ENCODE results near the gene HOXA1.
A peak's percentile ranks its signal among the peaks of the same experiment; 100 is the strongest.

Gene HOXA1

GRCh38 chr7:27079234-27079975 is 16.4 kb downstream of the HOXA1 start:
- no peak overlapping the region for H3K4me3 ChIP-seq (ENCODE audit: low read length)

GRCh38 chr7:27078616-27079233 is 17.1 kb downstream of the HOXA1 start:
- H2BK15ac ChIP-seq (replicated peaks; ENCODE audit: low read depth) = no peak overlapping the region
- H3K79me2 ChIP-seq (ENCODE audit: control insufficient read depth, insufficient read depth, low read length) = no peaks in the 10 kb centered on the region
- no peak overlapping the region for H3K4me2 ChIP-seq (ENCODE audit: low read length)
- no peak overlapping the region for H3K27ac ChIP-seq (ENCODE audit: low read depth, low read length)
- no peaks in the 10 kb centered on the region for H3K4me1 ChIP-seq (ENCODE audit: control insufficient read depth, low read depth, low read length)
- H3K23ac ChIP-seq (ENCODE audit: low read length) = no peak overlapping the region
- no peak overlapping the region for H3K4ac ChIP-seq (ENCODE audit: low read depth, low read length)
- H4K5ac ChIP-seq (ENCODE audit: low read length) = no peak overlapping the region
- H3K27me3 ChIP-seq (ENCODE audit: insufficient read depth, low read length, poor library complexity) = no peaks in the 10 kb centered on the region
- H4K8ac ChIP-seq (ENCODE audit: low read depth, low read length) = no peak overlapping the region
- H3K9ac ChIP-seq (ENCODE audit: low read length) = no peak overlapping the region
- no peak overlapping the region for H3K56ac ChIP-seq (ENCODE audit: low read length)
- H2BK5ac ChIP-seq (ENCODE audit: low read length) = no peak overlapping the region
- H3K4me3 ChIP-seq (ENCODE audit: low read length) = no peak overlapping the region
- WGBS (ENCODE audit: extremely low coverage, insufficient coverage, low lambda C conversion rate) = no CpG with 5 or more reads among the region's 5 CpGs
- no peak for DNase-seq
- H2AK5ac ChIP-seq (ENCODE audit: low read length) = no peak overlapping the region
- no peaks in the 10 kb centered on the region for H3K36me3 ChIP-seq (ENCODE audit: control insufficient read depth, insufficient read depth, low read length)
- H3K18ac ChIP-seq (ENCODE audit: low read length) = no peak overlapping the region
- no peaks in the 10 kb centered on the region for H3K79me1 ChIP-seq (ENCODE audit: low read length)
- H2BK120ac ChIP-seq (ENCODE audit: low read depth, low read length) = no peak overlapping the region

More at GRCh38 chr7:27079234-27079975, 16.4 kb downstream of the HOXA1 start:
- no peaks in the 10 kb centered on the region for H3K27me3 ChIP-seq (ENCODE audit: insufficient read depth, low read length, poor library complexity)
- H3K23ac ChIP-seq (ENCODE audit: low read length) = no peak overlapping the region
- no peak overlapping the region for H4K8ac ChIP-seq (ENCODE audit: low read depth, low read length)
- no peak overlapping the region for H3K18ac ChIP-seq (ENCODE audit: low read length)
- no CpG with 5 or more reads among the region's 1 CpG for WGBS (ENCODE audit: extremely low coverage, insufficient coverage, low lambda C conversion rate)
- H3K9ac ChIP-seq (ENCODE audit: low read length) = no peak overlapping the region
- H3K36me3 ChIP-seq (ENCODE audit: control insufficient read depth, insufficient read depth, low read length) = no peaks in the 10 kb centered on the region
- H3K27ac ChIP-seq (ENCODE audit: low read depth, low read length) = no peak overlapping the region
- H3K79me1 ChIP-seq (ENCODE audit: low read length) = no peaks in the 10 kb centered on the region
- H3K4me1 ChIP-seq (ENCODE audit: control insufficient read depth, low read depth, low read length) = no peaks in the 10 kb centered on the region
- no peak overlapping the region for H2BK120ac ChIP-seq (ENCODE audit: low read depth, low read length)
- no peak for DNase-seq
- H3K4ac ChIP-seq (ENCODE audit: low read depth, low read length) = no peak overlapping the region
- no peaks in the 10 kb centered on the region for H3K79me2 ChIP-seq (ENCODE audit: control insufficient read depth, insufficient read depth, low read length)
- H2AK5ac ChIP-seq (ENCODE audit: low read length) = no peak overlapping the region
- H2BK15ac ChIP-seq (replicated peaks; ENCODE audit: low read depth) = no peak overlapping the region
- H3K4me2 ChIP-seq (ENCODE audit: low read length) = no peak overlapping the region
- H3K56ac ChIP-seq (ENCODE audit: low read length) = no peak overlapping the region
- no peak overlapping the region for H4K5ac ChIP-seq (ENCODE audit: low read length)
- H2BK5ac ChIP-seq (ENCODE audit: low read length) = no peak overlapping the region

- Histone ChIP-seq H4K5ac (ENCODE audit: low read length) (no peak overlapping the region), H3K4ac (ENCODE audit: low read depth, low read length) (no peak overlapping the region), H3K36me3 (ENCODE audit: control insufficient read depth, insufficient read depth, low read length) (no peaks in the 10 kb centered on the region), H3K4me3 (ENCODE audit: low read length) (no peak overlapping the region), H3K4me2 (ENCODE audit: low read length) (no peak overlapping the region), H3K79me1 (ENCODE audit: low read length) (no peaks in the 10 kb centered on the region), H3K23ac (ENCODE audit: low read length) (no peak overlapping the region), H2AK5ac (ENCODE audit: low read length) (no peak overlapping the region), H2BK120ac (ENCODE audit: low read depth, low read length) (no peak overlapping the region), H3K27me3 (ENCODE audit: insufficient read depth, low read length, poor library complexity) (no peaks in the 10 kb centered on the region), H3K18ac (ENCODE audit: low read length) (no peak overlapping the region), H3K9ac (ENCODE audit: low read length) (no peak overlapping the region), H3K4me1 (ENCODE audit: control insufficient read depth, low read depth, low read length) (no peaks in the 10 kb centered on the region), H2BK5ac (ENCODE audit: low read length) (no peak overlapping the region), H4K8ac (ENCODE audit: low read depth, low read length) (no peak overlapping the region), H2BK15ac (replicated peaks; ENCODE audit: low read depth) (no peak overlapping the region), H3K27ac (ENCODE audit: low read depth, low read length) (no peak overlapping the region), H3K79me2 (ENCODE audit: control insufficient read depth, insufficient read depth, low read length) (no peaks in the 10 kb centered on the region), H3K56ac (ENCODE audit: low read length) (no peak overlapping the region)
- no peak for DNase-seq
These were observed 22.7 kb downstream of the HOXA1 start for GRCh38 chr7:27073076-27073475.

DNA sequence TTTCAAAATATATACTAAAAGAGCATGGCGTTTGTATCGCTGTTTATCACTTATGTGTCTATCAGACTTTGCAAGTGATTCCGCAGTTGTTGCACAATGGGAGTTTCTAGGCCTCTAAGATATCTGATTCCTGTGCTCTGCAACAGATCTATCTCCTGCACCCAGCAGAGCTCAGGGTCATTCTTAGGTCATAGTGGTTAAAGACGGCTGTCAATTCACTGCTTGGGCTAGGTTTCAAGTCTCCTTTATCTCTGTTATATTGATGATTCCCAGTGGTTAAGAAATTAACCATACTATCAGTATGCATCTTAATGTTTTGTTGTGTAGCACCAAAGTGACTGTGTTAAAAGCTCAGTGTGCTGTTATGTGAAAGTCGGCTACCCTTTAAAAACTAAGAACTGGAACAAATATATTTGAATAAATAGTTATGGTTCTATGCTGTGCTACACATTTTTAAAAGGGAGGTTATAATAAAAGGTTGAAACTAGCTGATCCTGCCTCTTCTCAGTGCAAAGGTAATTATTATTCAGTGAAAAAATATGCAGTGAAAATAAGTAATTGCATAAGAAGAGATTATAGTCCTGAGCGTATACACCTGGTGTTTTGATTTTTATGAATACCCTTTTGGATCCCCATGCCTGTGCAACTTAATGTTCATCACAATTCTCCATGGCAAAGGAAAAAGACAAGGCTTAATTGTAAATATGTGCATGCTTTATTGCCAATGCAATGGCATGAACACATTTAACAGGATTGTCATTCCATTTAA is 24.0 kb downstream of the HOXA1 start:
- no peak overlapping the region for H2BK120ac ChIP-seq (ENCODE audit: low read depth, low read length)
- DNase-seq = peak; percentile 37
- H3K9ac ChIP-seq (ENCODE audit: low read length) = no peak overlapping the region

GRCh38 chr7:27068259-27068658 is 27.5 kb downstream of the HOXA1 start:
- no peak for DNase-seq
- Histone ChIP-seq H2BK15ac (replicated peaks; ENCODE audit: low read depth) (no peak overlapping the region), H4K5ac (ENCODE audit: low read length) (no peak overlapping the region), H4K8ac (ENCODE audit: low read depth, low read length) (no peak overlapping the region), H2BK120ac (ENCODE audit: low read depth, low read length) (no peak overlapping the region), H3K4ac (ENCODE audit: low read depth, low read length) (no peak overlapping the region), H2AK5ac (ENCODE audit: low read length) (no peak overlapping the region), H3K4me3 (ENCODE audit: low read length) (no peak overlapping the region), H3K9ac (ENCODE audit: low read length) (no peak overlapping the region), H2BK5ac (ENCODE audit: low read length) (no peak overlapping the region), H3K79me2 (ENCODE audit: control insufficient read depth, insufficient read depth, low read length) (no peaks in the 10 kb centered on the region), H3K4me2 (ENCODE audit: low read length) (no peak overlapping the region), H3K36me3 (ENCODE audit: control insufficient read depth, insufficient read depth, low read length) (no peaks in the 10 kb centered on the region), H3K27ac (ENCODE audit: low read depth, low read length) (no peak overlapping the region), H3K56ac (ENCODE audit: low read length) (no peak overlapping the region), H3K23ac (ENCODE audit: low read length) (no peak overlapping the region), H3K4me1 (ENCODE audit: control insufficient read depth, low read depth, low read length) (no peaks in the 10 kb centered on the region), H3K18ac (ENCODE audit: low read length) (no peak overlapping the region), H3K79me1 (ENCODE audit: low read length) (no peaks in the 10 kb centered on the region), H3K27me3 (ENCODE audit: insufficient read depth, low read length, poor library complexity) (no peaks in the 10 kb centered on the region)
- no CpG with 5 or more reads among the region's 1 CpG for WGBS (ENCODE audit: extremely low coverage, insufficient coverage, low lambda C conversion rate)

More for the DNA sequence above, 24.0 kb downstream of the HOXA1 start:
- H3K79me1 ChIP-seq (ENCODE audit: low read length) = no peaks in the 10 kb centered on the region
- H3K23ac ChIP-seq (ENCODE audit: low read length) = no peak overlapping the region
- no peaks in the 10 kb centered on the region for H3K36me3 ChIP-seq (ENCODE audit: control insufficient read depth, insufficient read depth, low read length)
- H4K5ac ChIP-seq (ENCODE audit: low read length) = no peak overlapping the region
- no peak overlapping the region for H2BK5ac ChIP-seq (ENCODE audit: low read length)
- H3K4me2 ChIP-seq (ENCODE audit: low read length) = no peak overlapping the region
- no peak overlapping the region for H4K8ac ChIP-seq (ENCODE audit: low read depth, low read length)
- H3K18ac ChIP-seq (ENCODE audit: low read length) = no peak overlapping the region
- H3K27me3 ChIP-seq (ENCODE audit: insufficient read depth, low read length, poor library complexity) = no peaks in the 10 kb centered on the region
- WGBS (ENCODE audit: extremely low coverage, insufficient coverage, low lambda C conversion rate) = no CpG with 5 or more reads among the region's 6 CpGs
- H3K4ac ChIP-seq (ENCODE audit: low read depth, low read length) = no peak overlapping the region
- no peak overlapping the region for H2AK5ac ChIP-seq (ENCODE audit: low read length)
- H3K4me3 ChIP-seq (ENCODE audit: low read length) = no peak overlapping the region
- H3K27ac ChIP-seq (ENCODE audit: low read depth, low read length) = no peak overlapping the region
- no peaks in the 10 kb centered on the region for H3K79me2 ChIP-seq (ENCODE audit: control insufficient read depth, insufficient read depth, low read length)
- H2BK15ac ChIP-seq (replicated peaks; ENCODE audit: low read depth) = no peak overlapping the region
- no peak overlapping the region for H3K56ac ChIP-seq (ENCODE audit: low read length)
- no peaks in the 10 kb centered on the region for H3K4me1 ChIP-seq (ENCODE audit: control insufficient read depth, low read depth, low read length)

Data from mesendoderm (in vitro differentiated cells).